Nephron progenitor cell (in vitro differentiated cells): ENCODE data around the gene RPS15.
A peak's percentile ranks its signal among the peaks of the same experiment; 100 is the strongest.

Experiments
- DNase-seq: peaks from one replicate; pipeline ENCODE4 v3.0.0; 2021
- H3K27ac Mint-ChIP-seq: 2 replicates; pipeline ENCODE4 v1.8.0; 2021; ENCODE audit warnings: mild to moderate bottlenecking, moderate library complexity, mixed read lengths
- H3K27me3 Mint-ChIP-seq: 2 replicates; pipeline ENCODE4 v1.8.0; 2021; ENCODE audit warnings: mild to moderate bottlenecking, low read depth, mixed read lengths; ENCODE audit not compliant: poor library complexity
- H3K36me3 Mint-ChIP-seq: 2 replicates; pipeline ENCODE4 v1.8.0; 2021; ENCODE audit warnings: low read depth, mixed read lengths
- H3K4me1 Mint-ChIP-seq: 2 replicates; pipeline ENCODE4 v1.8.0; 2021; ENCODE audit warnings: mixed read lengths
- H3K4me3 Mint-ChIP-seq: 2 replicates; pipeline ENCODE4 v1.8.0; 2021; ENCODE audit warnings: mild to moderate bottlenecking, moderate library complexity, mixed read lengths
- H3K9me3 Mint-ChIP-seq: 2 replicates; pipeline ENCODE4 v1.8.0; 2021; ENCODE audit warnings: mild to moderate bottlenecking, moderate library complexity, mixed read lengths
- CTCF ChIP-seq: fragments of 200-600 bp; sonication (generic); IDR thresholded peaks from 2 replicates; pipeline ENCODE4 v1.5.0; 2021; ENCODE audit warnings: antibody characterized with exemption

RPS15 gene

GRCh38 chr19:1408300-1409203 lies 29.6 kb upstream of the RPS15 start:
- H3K4me1 Mint-ChIP-seq = peaks cover 44% of the 10 kb centered on the region
- H3K4me3 Mint-ChIP-seq = peak overlapping the region; percentile 91
- peak; percentile 65 for DNase-seq
- H3K27ac Mint-ChIP-seq = peak overlapping the region; percentile 88
- peaks cover 12% of the 10 kb centered on the region for H3K36me3 Mint-ChIP-seq
- H3K27me3 Mint-ChIP-seq = peaks cover 26% of the 10 kb centered on the region
- no peaks in the 10 kb centered on the region for H3K9me3 Mint-ChIP-seq
- TF ChIP-seq CTCF = no peak

- no peak for TF ChIP-seq CTCF
These were observed 28.8 kb upstream of the RPS15 start for GRCh38 chr19:1409204-1410005.

GRCh38 chr19:1410136-1410786 lies 27.9 kb upstream of the RPS15 start:
- TF ChIP-seq CTCF = no peak
- H3K36me3 Mint-ChIP-seq = peaks cover 12% of the 10 kb centered on the region
- H3K4me1 Mint-ChIP-seq = peaks cover 51% of the 10 kb centered on the region
- H3K27ac Mint-ChIP-seq = peak overlapping the region; percentile 83
- H3K9me3 Mint-ChIP-seq = no peaks in the 10 kb centered on the region
- H3K4me3 Mint-ChIP-seq = peak overlapping the region; percentile 91
- no peak for DNase-seq
- peaks cover 13% of the 10 kb centered on the region for H3K27me3 Mint-ChIP-seq

More at GRCh38 chr19:1409204-1410005, 28.8 kb upstream of the RPS15 start:
- peaks cover 46% of the 10 kb centered on the region for H3K4me1 Mint-ChIP-seq
- peak overlapping the region; percentile 91 for H3K4me3 Mint-ChIP-seq
- DNase-seq = no peak
- H3K27ac Mint-ChIP-seq = peak overlapping the region; percentile 88
- H3K36me3 Mint-ChIP-seq = peaks cover 12% of the 10 kb centered on the region
- no peaks in the 10 kb centered on the region for H3K9me3 Mint-ChIP-seq
- H3K27me3 Mint-ChIP-seq = peaks cover 20% of the 10 kb centered on the region

GRCh38 chr19:1410789-1411188 lies 27.4 kb upstream of the RPS15 start:
- no peak for TF ChIP-seq CTCF
- H3K9me3 Mint-ChIP-seq = no peaks in the 10 kb centered on the region
- peaks cover 57% of the 10 kb centered on the region for H3K4me1 Mint-ChIP-seq
- H3K4me3 Mint-ChIP-seq = peak overlapping the region; percentile 91
- DNase-seq = no peak
- H3K27me3 Mint-ChIP-seq = peaks cover 11% of the 10 kb centered on the region
- peaks cover 12% of the 10 kb centered on the region for H3K36me3 Mint-ChIP-seq
- peak overlapping the region; percentile 43 for H3K27ac Mint-ChIP-seq

GRCh38 chr19:1411255-1412191 lies 26.7 kb upstream of the RPS15 start:
- TF ChIP-seq CTCF = no peak
- no peak for DNase-seq
- H3K36me3 Mint-ChIP-seq = peaks cover 12% of the 10 kb centered on the region
- peaks cover 4% of the 10 kb centered on the region for H3K27me3 Mint-ChIP-seq
- peak overlapping the region; percentile 91 for H3K4me3 Mint-ChIP-seq
- H3K4me1 Mint-ChIP-seq = peaks cover 64% of the 10 kb centered on the region
- no peaks in the 10 kb centered on the region for H3K9me3 Mint-ChIP-seq
- peak overlapping the region; percentile 29 for H3K27ac Mint-ChIP-seq
